Activated CD8-positive, alpha-beta memory T cell treated with anti-CD3 and anti-CD28 coated beads for 4 hours (primary cell): ENCODE results near the gene FGD3.
"Not testable (repeated sequence)": the region's sequence is repeated elsewhere in the genome, so short reads cannot be mapped to it uniquely, and the experiment has no call there.

Source experiments
- DNase-seq, 2 donors: peaks; one replicate each; pipeline ENCODE4 v3.0.0-alpha.2; 2020; ENCODE audit warnings: low read depth in 2 of 2

FGD3 gene

DNA sequence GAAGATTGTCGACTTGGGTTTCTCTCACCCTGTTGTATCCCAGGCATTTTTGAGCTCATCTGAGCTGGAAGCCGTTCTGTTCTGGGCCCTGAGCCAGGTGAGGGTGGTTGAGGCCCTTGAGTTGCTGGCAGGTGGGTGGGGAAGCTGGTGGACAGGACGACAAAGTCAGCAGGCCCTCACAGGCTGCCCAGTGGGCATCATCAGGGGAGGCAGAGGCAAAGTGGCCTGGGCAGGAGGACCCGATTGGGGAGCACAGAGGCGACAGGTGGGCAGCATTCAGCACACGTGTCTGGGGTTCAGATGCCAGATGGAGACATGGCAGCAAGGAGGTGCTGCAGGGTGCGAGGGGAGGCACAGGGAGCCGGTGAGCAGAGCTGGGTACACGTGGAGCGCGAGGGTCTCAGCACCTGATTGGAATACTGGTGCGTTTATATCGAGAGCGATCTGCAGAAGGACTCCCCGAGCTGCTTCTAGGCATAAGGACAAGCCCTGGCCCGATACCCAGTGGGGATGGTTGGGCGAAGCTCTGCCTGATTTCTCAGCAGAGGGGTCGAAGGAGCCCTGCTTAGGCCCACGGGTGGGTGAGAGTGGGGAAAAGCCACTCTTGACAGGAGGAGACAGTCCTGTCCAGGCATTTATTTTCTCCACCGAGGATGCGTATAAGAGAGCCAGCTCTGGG, 62.2 kb downstream of the FGD3 start:
- DNase-seq, result no peak

DNA sequence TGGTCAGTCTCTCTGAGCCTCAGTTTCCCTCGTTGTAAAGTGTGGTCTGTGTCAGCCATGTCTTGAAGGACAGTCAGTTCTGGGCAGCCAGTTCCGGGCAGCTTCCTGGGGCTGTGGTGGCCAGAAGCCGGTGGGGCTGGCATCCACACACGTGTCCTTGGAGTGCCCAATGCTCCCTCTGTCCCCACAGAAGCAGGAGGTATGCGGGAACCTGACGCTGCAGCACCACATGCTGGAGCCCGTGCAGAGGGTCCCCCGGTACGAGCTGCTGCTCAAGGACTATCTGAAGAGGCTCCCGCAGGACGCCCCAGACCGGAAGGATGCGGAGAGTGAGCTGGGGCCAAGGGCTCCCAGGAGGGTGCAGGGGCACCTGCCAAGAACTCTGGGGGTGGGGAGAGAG, 62.7 kb downstream of the FGD3 start:
- no peak for DNase-seq

DNA sequence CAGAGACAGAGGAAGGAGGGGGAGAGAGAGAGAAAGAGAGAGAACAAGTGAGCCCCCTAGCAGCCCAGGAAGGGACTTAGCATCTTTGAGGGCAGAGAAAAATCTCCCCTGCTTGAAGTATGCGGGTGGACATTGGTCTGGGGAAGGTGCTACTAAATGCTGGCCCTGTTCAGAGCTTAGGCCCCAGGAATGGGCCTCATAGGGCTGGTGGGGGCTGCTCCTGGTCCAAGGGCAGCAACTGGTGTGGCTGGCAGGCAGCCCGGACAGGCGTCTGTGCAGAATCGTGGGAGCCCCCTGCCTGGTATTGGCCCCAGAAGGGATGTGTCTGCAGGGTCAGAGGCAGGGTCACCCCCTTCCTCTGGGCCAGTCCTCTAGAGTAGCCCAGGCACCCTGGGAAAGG, 63.4 kb downstream of the FGD3 start:
- no peak for DNase-seq

DNA sequence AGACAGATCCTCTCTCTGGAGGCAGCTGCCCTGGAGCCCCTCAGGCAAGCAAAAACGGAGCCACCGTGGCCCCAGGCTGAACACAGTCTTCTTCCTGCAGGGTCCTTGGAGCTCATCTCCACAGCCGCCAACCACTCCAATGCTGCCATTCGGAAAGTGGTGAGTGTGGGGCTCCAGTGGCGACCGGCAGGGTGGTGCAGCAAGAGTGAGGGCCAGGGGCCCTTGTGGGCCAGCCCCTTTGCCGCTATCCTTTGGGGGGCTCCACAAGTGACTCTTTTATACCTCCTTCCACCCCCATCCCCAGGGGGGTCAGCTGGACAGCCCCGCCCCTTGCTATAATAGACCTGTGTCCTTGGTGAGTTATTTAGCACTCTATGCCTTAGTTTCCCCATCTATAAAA, 63.8 kb downstream of the FGD3 start:
- no peak for DNase-seq

DNA sequence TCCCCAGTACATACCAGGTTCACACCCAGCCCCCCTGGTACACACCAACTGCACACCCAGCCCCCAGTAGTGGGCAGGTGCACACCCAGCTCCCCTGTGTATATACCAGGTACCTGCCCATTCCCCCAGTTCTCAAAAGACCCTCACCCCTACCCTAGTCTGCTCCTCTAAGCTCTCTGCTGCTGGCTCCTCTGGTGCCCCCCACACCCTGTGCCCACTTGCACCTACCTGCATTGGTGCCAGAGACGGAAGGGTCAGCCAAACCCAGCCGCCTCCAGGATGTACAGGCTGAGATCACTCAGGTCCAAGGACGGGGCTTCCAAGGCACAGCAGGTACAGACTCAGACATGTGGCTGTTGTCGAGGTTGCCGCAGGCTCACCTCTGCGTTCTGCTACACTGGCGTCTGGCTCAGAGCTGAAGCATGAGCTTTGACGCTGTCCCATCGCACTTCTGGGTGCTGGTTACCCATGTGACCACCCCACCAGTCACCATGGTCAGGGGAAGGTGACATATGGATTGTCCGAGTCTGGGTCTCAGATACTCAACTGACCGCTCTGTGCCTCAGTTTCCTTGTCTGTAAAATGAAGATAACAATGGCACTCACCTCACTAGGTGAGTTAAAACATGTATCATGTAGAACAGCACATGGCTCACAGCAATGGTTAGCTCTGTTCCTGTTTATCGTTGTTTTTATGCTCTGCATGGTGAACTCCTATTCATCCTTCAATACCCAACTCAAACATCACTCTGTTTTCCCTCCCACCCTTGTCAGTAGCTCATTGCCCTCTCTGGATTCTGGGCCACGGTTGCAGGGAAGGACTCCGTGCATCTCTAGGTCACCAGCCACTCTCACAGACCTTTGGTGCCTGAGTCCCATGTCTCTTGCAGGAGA, 65.9 kb downstream of the FGD3 start:
- DNase-seq, result no peak

DNA sequence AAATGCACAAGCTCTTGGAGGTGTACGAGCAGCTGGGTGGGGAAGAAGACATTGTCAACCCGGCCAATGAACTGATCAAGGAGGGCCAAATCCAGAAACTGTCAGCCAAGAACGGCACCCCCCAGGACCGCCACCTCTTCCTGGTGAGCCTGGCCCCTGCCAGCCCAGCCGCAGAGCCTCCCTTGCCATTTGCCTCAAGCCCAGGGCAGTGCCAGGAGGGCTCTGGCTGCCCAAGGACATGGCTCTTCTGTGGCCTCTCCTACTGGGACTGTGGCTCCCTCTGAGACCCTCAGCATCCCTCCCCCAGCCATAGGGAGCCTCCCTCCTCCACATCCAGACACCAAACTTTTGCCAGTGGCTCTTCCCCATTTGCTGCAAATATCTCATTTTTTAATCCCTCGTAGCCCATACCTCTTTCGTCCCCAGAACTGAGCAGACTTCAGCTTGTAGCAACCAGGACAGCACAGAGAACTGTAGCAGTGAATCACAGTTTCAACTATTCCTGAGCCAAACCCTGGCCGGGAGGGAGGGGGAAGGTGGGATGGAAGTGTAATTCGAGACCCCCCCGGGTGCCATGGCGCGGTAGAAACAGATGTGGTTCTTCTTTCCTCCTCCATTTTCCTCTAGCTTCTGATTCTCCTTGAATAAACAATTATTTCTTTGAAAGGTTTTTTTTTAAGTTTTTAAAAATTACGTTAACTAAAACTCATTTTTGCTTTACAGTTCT, 66.7 kb downstream of the FGD3 start:
- DNase-seq, result no peak

DNA sequence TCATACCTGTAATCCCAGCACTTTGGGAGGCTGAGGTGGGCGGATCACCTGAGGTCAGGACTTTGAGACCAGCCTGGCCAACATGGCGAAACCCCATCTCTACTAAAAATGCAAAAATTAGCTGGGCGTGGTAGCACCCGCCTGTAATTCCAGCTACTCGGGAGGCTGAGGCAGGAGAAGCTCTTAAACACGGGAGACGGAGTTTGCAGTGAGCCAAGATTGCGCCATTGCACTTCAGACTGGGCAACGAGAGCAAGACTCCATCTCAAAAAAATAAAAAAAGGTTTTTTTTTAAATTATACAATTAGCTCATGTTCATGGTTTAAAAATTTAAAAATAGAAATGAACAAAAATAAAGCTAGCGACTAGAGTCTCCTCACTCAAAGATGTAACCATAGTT, 67.9 kb downstream of the FGD3 start:
- DNase-seq, result not testable (repeated sequence)

DNA sequence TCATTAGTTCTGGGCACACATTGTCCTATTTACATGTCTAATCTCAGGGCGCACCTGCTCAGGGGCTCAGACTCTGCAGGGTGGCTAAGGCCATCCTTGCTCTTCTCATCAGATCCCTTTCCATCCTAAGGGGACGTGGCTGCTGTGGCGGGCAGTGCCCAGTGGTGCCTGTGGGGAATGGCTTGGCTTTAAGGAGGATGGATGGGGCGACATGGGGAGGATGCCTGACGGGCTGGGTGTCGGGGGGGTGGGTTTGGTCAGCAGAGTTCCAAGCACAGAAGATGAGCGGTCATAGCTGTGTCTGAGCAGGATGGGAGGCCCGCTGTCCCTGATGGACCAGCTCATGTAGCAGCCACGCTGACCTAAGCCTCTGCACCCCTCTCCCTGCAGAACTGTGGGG, 70.3 kb downstream of the FGD3 start:
- no peak for DNase-seq

DNA sequence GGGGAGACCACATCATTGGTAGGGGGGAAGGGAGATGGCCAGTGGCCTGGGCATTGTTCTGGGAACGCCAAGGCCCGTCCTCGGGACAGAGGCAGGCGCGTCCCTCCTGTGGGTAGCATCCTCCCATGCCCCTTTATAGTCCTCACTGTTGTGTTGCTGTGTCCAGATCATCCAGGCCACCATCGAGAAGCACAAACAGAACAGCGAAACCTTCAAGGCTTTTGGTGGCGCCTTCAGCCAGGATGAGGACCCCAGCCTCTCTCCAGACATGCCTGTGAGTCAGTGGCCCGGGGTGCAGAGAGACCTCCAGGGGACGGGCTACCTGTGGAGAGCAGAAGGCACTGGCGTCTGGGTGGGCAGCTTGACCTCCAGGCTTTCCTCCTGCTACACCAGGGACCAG, 72.8 kb downstream of the FGD3 start:
- no peak for DNase-seq

DNA sequence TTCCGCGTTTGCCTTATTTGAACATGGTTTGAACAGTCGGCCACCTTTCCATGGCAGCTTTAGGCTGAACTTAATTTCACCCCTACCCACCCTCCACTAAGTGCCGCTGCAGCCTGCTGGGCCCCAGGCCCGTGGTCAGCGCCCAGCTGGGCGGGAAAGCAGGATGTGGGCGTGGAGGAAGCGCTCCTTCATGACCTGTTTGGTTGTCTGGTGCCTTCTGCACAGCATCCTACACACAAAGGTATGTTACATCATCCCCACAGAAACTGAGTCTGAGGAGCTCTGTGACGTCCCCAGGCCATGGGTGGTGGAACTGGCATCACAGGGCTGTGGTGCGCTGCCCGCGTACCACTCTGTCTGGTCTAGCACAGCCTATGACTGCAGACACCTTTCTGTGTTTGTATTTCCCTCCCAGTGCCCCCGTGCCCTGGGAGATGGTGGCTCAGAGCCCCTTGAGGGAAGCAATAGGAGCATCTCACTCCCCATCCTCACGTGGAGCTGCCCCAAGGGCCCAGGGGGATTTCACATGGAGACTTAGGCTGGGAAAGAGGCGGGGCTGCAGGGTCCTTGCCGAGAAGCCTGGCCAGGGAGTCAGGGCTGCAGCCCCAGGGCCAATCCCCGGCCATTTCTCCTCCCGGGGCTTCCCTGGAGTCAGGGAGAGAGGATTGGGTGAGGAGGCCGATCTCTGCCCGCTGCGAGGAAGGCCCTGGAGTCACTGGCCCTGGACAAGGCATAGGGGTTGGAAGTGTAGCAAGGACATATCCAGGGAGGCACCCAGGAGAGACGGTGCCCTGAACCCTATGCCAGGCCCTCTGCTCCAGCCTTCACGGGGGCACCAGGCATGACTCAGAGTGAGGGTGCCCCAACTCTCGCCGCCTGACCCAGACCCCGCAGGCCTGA, 73.7 kb downstream of the FGD3 start:
- DNase-seq, result no peak

DNA sequence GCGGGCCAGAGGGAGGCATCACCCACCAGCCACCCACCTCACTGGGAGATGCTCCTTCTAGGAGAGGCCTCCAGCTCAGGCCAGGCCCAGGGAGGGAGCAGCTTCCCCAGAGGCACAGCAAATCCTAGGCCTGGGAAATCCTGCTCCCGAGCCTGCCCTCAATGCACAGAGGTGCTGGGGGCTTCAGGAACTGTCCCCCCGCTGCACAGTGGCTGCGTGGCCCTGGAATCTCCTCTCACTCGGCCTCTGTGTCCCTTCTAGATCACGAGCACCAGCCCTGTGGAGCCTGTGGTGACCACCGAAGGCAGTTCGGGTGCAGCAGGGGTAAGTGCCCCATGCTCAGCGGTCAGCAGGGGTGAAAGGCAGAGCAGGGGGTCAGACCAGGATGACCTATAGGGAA, 74.7 kb downstream of the FGD3 start:
- DNase-seq, result no peak

DNA sequence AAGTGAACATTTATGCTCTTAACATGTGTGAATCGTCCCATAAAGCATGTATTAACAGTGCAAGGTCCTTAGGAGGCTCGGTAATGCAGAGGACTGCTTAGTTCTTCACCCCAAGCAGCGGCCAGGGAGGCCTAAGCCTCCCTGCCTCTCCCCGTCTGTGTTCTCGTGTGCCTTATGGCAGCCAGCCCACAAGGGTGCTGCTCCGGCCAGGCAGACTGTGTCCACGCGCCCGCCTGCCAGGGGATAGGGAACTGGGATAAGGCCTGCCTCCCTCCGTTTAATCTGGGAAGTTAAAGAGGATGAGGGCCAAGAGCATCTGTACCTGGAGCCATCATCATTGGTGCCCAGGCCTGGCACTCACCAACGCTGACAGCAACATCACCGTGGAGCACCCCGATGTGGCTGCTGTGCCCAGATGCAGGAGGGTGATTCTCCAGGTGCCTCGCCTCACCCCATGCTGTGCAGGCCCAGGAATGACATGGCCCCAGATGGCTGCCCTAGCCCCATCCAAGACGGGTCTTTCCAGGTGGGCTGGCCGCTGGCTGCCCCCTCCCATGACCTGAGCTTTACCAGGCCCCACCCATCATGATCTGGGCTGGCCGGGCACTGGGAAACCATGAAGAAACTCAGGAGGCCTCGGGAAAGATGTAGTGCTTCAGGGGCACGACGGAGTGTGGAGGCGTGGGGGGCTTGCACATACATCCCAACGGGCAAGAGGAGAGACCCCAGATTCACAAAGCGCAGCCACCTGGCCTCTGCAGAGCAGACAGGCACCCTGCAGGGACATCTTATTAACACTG, 75.6 kb downstream of the FGD3 start:
- DNase-seq, result no peak

DNA sequence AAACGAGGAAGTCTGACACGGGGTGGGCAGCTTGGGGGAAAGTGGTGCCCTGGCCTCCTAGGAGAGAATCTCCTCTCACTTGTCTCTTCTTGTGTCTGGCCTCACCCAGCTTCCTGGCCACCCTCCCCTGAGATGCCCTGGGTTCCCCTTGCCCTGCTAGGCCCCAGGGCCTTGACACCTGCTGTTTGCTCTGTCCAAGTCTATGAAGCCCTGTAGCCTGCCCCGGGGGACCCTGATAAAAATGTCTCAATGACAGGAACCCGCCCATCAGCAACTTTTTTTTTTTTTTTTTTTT, 76.1 kb downstream of the FGD3 start:
- DNase-seq, result no peak

DNA sequence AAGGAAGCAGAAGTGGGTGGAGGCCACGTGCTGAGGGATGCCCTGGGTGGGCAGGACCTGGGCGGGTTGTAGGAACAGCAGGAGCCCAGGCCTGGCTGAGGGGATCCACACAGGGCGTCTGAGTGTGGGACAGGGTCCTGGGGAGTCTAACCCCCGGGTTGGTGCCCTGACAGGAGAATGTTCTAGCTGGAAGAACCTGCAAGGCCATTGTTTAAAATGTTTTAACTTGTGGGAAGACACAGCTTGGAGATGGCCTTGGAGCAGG, 77.3 kb downstream of the FGD3 start:
- DNase-seq, result no peak

DNA sequence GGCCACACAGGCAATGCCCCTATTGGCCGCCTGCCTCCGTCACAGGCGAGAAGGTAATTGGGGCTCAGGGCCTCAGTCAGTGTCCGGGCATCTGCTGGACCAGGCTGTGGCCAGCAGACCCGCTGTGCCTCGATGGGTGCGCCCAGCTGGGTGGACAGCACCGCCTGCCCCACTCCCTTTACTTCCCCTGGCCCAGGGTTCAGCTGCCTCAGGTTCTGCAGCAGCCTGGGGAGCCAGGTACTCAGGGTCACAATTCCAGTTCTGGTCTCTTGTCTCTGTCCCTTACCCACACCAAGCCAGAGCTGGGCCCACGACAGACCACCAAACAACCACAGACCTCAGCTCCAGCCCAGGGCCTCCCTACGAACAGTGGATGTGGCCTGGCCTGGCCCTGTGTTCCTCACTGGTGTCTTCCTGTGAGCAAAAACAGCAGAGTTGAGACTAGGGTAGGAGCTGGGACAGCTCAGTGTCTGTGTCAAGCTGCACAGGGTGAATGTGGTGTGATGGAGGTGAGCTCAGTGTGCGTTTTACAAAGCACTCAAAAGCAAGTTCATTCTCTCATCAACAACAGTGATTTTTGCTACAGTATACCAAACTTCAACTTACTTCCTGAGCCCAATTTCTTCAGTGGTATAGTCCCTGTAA, 77.8 kb downstream of the FGD3 start:
- no peak for DNase-seq

DNA sequence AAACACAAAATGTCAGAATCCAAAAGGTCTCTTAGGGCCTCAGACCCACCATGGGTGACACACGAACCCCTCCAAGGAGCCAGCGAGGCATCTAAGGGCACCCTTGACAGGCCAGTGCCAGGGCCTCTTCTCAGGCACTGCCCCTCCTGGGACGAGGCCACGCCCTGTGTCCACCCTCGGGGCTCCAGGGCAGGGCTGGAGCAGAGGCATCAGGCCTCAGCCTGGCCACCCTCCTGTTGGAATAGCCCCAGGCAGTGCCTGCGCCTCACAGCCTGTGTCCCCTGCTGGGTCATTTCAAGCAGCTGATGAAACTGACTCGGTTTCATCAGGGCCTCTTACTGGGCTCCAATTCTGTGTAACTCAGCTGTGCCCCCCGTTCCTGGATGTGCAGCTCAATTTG, 78.4 kb downstream of the FGD3 start:
- no peak for DNase-seq

DNA sequence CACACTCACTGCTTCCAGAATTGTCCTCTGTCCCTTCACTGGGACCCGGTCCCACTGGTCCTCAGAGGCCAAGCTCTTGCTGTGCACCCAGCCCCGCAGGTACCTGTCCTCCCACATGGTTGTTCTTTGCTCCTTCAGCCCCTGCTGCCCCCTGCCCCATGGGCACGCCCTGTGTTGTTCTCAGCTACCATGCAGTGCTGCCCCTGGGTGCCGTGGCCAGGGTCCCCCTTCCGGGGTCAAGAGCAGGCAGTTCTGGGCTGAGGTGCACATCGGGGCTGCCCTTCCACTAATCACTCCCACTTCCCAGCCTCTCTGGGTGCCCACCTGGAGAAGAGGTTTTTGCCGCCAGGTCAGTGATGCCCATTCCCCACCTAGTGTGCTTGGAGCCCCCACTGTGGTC, 79.3 kb downstream of the FGD3 start:
- DNase-seq, result no peak

DNA sequence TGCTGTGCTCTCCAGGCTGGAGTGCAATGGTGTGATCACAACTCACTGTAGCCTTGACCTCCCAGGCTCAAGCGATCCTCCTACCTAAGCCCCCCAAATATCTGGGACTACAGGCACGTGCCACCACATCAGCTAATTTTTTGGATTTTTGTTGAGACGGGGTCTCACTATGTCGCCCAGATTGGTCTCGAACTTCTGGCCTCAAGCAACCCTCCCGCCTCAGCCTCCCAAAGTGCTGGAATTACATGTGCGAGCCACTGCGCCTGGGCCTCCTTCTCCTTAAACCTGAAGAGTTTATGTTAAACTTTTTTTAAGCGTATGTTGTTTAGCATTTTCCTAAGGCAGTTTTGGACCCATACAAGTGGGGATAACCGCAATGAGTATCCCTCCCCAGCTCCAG, 80.4 kb downstream of the FGD3 start:
- no peak for DNase-seq

DNA sequence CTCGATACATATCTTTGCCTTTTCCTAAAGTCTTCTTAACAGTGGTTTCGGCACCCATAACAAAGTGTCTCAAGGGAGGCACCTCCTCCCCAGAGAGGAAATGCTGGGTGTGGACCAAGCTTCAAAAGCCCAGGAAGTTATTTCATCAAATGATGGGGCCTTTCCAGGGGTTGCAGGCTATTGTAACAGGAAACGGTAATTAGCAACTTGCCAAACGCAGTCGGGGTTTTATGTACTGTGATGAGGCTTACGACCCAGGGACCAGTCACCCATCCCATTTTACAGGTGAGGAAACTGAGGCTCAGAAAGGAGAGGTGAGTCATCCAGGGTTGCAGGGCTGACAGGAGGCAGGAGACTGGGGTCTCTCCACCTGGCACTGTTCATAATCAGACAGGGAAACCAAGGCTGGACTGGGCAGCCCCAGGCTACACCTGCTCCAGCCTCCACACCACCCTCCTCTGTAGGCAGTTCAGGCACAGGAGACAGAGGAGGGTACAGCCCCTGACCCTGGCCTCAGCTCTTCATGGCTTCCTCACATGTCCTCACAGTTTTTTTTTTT, 81.2 kb downstream of the FGD3 start:
- peak; percentile 21 to 44 for DNase-seq
